ENCODE measurements around the gene HSD17B13.

DNA sequence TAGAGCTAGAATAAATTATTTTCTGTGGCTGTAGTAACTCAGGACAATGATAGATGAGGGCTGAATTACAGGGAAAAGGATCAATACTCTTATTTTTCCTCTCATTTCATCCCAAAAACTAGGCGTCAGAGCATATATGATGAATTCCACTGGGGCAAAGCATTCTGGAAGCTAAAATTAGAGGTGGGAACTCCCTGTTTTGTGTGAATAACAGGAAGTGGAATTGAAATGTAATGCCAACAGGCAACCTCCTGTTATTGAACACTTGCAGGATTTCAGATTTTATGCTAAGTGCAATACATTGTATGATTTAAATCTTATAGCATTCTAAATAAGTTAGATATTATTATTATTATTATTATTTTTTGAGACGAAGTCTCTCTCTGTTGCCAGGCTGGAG is 47.4 kb upstream of the HSD17B13 start:
- TF ChIP-seq, protein P1, sequence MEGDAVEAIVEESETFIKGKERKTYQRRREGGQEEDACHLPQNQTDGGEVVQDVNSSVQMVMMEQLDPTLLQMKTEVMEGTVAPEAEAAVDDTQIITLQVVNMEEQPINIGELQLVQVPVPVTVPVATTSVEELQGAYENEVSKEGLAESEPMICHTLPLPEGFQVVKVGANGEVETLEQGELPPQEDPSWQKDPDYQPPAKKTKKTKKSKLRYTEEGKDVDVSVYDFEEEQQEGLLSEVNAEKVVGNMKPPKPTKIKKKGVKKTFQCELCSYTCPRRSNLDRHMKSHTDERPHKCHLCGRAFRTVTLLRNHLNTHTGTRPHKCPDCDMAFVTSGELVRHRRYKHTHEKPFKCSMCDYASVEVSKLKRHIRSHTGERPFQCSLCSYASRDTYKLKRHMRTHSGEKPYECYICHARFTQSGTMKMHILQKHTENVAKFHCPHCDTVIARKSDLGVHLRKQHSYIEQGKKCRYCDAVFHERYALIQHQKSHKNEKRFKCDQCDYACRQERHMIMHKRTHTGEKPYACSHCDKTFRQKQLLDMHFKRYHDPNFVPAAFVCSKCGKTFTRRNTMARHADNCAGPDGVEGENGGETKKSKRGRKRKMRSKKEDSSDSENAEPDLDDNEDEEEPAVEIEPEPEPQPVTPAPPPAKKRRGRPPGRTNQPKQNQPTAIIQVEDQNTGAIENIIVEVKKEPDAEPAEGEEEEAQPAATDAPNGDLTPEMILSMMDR (IDR thresholded peaks at IDR 0.05), result no peak
- no peak for TF ChIP-seq POLR2A (IDR thresholded peaks at IDR 0.05)
